C4-2B (cell line): ENCODE results near the gene PRDM9.
"Not testable (repeated sequence)": the region's sequence is repeated elsewhere in the genome, so short reads cannot be mapped to it uniquely, and the experiment has no call there.

ENCODE experiments used
- H3K27ac ChIP-seq: fragments of 450-650 bp; 2 replicates; pipeline ENCODE4 v1.5.1; 2017
- ZFX ChIP-seq: fragments of 450-650 bp; IDR thresholded peaks from 2 replicates; pipeline ENCODE4 v1.6.1; 2017
- TF ChIP-seq, protein P1 (sequence below): fragments of 450-650 bp; conservative IDR thresholded peaks from 2 replicates; pipeline ENCODE4 v1.5.1; 2017; ENCODE audit warnings: mild to moderate bottlenecking

Gene PRDM9

DNA sequence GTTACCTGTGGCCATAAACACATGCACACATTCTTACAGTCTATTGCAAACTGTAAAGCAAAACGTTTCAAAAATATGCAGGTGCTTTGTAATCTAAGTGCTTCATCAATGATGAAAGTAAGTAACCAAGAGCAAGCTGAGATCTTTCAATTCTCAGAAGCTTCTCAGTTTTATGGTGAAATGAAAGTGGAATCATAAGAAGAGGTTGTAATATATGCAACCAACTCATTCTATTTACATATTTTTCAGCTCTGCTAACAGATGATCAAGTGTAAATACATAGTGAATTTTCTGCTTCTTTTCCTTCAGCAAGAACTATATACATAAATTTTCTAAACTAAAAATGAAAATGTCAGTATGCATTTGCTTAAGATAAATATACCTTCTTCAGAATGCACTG lies 33.1 kb upstream of the PRDM9 start:
- TF ChIP-seq ZFX = no peak
- no peak overlapping the region for H3K27ac ChIP-seq

DNA sequence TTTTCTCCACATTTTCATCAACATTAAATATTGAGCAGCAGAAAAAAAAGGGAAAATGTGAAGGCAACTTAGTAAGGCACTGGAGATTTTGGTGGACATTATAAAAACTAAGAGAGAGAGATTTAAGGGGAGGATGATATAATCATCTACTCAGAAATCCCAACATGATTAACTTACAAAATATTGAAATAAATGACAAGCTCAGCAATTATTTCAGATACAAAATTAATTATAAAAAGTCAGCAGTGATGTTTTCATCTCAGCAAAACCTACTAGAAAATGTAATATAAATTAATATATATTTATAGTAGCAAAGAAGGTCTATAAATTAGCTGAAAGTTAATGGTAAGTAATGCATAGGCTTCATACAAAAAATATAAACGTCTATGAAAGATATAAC lies 30.8 kb upstream of the PRDM9 start:
- TF ChIP-seq ZFX = no peak
- TF ChIP-seq, protein P1, sequence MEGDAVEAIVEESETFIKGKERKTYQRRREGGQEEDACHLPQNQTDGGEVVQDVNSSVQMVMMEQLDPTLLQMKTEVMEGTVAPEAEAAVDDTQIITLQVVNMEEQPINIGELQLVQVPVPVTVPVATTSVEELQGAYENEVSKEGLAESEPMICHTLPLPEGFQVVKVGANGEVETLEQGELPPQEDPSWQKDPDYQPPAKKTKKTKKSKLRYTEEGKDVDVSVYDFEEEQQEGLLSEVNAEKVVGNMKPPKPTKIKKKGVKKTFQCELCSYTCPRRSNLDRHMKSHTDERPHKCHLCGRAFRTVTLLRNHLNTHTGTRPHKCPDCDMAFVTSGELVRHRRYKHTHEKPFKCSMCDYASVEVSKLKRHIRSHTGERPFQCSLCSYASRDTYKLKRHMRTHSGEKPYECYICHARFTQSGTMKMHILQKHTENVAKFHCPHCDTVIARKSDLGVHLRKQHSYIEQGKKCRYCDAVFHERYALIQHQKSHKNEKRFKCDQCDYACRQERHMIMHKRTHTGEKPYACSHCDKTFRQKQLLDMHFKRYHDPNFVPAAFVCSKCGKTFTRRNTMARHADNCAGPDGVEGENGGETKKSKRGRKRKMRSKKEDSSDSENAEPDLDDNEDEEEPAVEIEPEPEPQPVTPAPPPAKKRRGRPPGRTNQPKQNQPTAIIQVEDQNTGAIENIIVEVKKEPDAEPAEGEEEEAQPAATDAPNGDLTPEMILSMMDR = no peak

DNA sequence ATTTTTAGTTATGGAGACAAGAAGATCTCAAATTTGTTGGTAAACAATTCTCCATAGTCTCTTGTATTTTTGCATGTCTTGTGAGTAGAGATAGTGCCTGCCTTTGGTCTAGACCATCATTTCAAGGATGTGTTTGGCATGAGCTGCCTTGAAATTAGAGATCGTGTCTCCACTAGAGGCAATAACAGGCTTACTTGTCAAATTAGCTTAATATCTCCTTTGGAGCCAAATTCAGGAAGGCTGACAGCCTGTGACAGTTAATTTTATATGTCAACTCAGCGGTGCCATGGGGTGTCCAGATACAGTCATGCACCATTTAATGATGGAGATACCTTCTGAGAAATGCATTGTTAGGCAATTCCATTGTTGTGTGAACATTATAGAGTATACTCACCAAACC lies 24.8 kb upstream of the PRDM9 start:
- TF ChIP-seq, protein P1 = no peak
- no peak for TF ChIP-seq ZFX

More for the DNA sequence above, 30.8 kb upstream of the PRDM9 start:
- no peak overlapping the region for H3K27ac ChIP-seq

DNA sequence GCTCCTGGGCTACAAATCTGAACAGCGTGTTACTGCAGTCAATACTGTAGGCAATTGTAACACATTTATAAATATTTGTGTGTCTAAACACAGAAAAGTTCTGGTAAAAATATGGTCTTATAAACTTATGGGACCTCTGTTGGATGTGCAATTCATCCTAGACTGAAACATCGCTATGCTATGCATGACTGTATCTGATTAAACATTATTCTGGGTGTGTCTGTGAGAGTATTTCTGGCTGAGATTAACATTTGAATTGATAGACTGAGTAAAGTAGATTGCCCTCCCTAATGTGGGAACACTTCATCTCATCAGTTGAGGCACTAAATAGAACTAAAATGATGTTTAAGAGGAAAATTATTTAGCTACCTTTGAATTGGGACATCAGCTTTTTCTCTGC lies 24.3 kb upstream of the PRDM9 start:
- H3K27ac ChIP-seq = no peak overlapping the region
- no peak for TF ChIP-seq ZFX
- TF ChIP-seq, protein P1 = no peak

More for the DNA sequence above, 24.8 kb upstream of the PRDM9 start:
- H3K27ac ChIP-seq = no peak overlapping the region

DNA sequence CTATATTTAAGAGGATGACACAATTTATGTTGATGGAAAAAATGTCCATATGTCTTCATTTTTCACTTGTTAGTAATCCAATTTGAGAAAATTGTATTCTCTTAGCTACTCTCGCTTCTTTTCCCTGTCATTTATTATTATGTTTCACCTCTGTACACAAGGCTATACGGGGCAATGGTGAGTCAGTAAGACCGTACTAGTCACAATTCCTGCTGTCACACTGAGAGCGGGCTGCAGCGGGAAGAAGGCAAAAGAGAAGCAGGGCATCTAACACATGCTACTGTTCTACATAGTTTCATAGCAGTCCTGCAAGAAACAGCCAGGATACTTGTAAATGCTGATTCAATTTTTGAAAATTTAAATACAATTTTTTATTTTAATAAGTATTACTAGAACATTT lies 23.3 kb upstream of the PRDM9 start:
- no peak for TF ChIP-seq ZFX
- TF ChIP-seq, protein P1 = no peak
- no peak overlapping the region for H3K27ac ChIP-seq

DNA sequence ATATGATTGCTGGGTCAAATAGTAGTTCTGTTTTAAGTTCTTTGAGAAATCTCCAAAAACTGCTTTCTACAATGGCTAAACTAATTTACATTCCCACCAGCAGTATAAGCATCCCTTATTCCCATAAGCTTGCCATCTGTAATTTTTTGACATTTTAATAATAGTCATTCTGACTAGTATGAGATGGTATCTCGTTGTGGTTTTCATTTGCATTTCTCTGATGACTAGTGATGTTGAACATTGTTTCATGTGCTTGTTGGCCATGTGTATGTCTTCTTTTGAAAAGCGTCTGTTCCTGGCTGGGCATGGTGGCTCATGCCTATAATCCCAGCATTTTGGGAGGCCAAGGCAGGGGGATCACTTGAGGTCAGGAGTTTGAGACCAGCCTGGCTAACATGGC lies 21.2 kb upstream of the PRDM9 start:
- not testable (repeated sequence) for H3K27ac ChIP-seq

DNA sequence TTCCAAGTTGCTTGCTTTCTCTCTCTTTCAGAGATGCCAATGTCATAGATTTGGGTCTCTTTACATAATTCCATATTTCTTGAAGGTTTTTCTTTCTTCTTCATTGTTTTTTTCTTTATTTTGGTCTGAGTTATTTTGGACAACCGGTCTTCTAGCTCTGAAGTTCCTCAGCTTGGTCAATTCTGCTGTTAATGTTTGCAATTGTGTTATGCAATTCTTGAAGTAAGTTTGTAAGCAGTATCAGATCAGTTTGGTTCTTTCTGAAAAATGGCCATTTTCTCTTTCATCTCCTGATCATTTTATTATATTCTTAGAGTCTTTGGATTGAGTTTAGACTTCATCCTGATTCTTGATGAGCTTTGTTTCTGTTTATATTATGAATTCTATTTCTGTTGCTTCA lies 16.4 kb upstream of the PRDM9 start:
- TF ChIP-seq, protein P1 = no peak
- TF ChIP-seq ZFX = no peak
- no peak overlapping the region for H3K27ac ChIP-seq

DNA sequence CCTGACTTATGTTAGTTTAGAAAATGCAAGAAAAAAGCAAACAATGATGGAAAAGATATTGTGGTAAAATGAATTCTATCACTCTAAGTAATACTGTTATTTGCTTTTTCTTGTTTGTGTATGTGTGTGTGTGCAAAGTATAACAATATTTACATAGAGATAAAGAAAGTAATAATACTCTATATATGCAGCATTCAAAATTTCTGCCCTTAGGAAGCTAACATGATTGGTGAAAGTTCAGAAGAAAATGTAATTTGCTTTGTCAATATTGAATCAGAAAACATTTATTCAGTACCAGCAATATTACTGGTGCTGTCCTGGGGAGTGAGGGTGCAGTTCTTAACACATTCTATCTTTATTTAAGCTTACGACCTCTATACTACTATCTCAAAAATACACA lies 12.9 kb upstream of the PRDM9 start:
- no peak for TF ChIP-seq ZFX
- TF ChIP-seq, protein P1 = no peak
- no peak overlapping the region for H3K27ac ChIP-seq

DNA sequence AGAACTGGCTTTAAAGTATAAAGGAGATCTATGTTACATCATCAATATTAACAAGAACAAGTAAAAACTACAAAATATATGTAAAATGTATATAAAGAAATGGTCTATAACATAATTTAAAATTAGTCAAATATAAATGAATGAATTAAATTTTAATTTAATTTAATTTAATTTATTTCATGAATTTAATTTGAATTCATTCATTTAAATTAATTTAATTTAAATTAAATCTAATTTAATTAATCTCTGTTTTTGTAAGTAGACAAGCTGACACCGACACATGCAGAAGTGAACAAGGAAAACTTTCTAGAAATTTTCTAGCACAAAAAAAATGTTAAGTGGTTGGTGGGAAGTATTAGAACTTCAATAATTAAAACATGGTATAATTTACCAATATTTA lies 10.8 kb upstream of the PRDM9 start:
- no peak for TF ChIP-seq ZFX
- TF ChIP-seq, protein P1 = no peak
- H3K27ac ChIP-seq = no peak overlapping the region
